SIG-M5 (cell line): ENCODE results near the gene FATE1.

Experiments
- DNase-seq: peaks from one replicate; lab custom pipeline; 2025; lab: John Stamatoyannopoulos, UW

FATE1 gene

DNA sequence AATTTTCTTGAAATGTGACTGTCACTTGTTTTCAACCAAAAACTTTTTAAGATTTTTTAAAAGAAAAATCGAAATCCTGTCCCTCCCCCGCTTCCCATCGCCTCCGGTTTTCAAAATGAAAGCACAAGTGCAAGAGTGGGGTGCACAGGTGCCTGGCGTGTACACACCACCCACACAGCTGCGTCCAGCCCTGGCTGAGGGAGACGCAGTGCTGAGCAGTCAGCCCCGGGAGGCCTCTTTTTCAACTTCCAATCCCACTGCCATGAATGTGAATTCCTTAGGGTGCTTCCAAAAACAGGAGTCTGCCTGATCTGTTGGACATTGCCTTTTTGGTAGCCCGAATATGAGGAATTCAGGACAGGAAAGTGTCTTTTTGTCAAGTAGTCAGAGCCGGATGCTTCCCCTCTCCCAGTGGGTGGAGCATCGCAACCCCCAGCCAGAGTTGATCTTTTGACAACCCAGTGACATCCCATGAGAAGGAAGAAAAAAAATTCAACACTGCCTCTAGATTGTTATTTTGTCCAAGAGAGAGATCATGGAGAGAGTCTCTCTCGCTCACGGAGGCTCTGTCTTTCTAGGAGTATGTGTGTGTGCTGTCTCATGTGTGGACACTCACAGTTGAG lies 11.7 kb upstream of the FATE1 start:
- DNase-seq: no peak

DNA sequence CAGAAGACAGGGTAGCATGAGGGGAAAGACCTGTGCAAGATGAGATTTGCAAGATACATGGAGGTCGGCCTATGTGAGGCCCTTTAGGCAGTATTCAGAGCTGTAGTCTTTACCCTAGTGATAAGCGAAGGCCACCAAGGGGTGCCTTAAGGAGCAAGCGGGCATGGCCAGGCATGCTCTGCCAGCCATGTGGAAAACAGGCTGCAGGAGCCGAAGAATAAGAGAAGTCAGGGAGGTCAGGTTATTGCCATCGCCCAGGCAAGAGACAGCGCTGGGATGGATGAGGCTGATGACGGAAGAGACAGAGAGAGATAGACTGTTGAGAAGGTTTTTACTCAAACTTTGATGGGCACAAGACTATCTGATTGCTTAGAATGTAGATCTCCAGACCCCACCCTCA lies 7.0 kb upstream of the FATE1 start:
- DNase-seq: no peak

DNA sequence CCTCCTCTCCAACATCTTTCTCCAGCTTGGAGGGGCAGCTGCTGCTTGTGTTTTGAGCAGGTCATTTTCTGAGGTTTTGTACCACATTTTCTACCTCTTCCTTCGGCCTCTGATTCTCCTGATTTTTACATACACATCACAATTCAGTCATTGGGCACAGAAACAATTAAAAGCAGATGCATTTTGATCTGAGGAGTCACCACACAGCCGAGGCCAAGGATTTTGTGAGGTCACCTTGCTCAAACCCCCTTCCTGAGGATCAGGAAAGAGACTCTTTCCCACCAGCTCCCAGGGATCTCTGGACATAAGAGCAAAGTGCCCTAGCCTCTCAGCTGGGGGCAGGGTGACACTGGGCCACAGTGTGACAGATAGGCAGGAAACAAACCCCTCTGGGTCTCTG lies 5.4 kb upstream of the FATE1 start:
- DNase-seq: no peak

DNA sequence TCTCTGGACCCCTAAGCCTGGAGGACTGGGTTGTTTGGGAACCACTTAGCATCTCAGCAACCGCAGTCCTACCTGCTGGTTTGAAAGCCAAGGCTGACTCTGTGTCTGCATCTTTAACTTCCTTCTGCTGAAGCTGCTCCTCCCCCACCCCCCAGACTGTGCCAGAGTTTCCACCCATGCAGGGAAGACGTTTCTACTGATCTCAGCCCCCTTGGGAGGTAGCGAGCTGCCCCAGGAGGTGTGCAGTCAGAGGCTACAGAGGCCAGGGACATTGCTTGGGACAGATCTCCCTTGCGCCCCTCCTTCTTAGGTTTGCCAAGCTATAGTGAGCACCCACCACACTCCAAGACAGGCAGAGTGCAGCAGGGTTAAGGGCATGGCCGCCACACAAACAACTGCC lies 4.7 kb upstream of the FATE1 start:
- no peak for DNase-seq

DNA sequence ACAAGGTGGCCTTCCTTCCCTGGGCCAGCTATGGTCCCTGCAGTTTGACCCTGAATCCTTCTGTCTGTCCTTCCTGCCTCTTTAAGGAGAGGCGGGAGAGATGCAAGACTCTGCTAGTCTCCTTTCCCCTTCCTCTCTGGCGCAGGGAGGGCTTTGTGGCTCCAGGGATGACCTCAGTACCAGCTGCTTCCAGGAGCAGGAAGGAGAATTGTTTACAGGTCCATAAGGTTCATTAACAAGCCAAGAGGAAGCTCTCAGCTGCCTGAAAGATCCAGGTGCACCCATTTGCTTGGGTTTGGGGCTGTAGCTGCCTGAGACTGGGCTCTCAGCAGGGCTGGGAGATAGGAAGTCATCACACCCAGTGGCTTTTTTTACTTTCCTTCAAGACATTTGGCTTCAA lies 4.0 kb upstream of the FATE1 start:
- no peak for DNase-seq

DNA sequence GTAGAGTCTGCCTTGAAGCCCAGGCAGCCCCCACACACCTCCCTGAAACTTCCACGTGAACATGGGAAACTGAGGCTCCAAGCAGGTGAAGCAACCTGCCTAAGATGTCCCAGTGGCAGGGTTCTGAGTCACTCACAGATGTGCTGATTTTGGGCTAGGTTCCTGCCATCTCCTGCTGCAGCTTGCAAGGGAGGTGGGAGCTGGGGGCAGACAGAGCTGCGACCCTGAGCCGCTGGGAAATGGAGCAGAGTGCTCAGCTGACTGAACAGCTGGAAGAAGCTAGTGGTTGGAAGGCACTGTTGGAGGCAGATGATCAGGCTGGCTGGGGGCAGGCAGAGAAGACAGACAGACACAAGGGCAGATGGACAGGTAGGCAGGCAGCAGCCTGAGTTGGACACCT lies 3.6 kb upstream of the FATE1 start:
- DNase-seq: no peak

DNA sequence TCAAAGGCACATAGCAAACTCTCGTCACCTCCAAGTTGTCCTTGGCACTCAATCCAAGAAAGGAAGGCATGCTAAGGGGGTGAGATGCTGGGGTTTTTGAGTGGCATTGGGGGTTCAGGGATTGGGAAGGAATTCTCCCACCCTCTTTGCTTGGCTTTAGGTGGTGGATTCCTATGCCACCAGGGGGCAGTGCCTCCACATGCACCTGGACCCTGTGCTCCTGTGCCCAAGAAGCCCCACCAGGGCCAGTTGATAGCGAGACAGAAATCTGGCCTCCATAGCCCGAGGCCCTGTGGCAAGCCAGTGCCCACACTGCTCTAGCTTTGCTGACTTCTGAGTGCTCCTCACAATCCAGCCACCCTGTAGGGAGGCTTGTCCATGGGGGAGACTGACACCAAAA lies 2.0 kb upstream of the FATE1 start:
- DNase-seq: no peak

DNA sequence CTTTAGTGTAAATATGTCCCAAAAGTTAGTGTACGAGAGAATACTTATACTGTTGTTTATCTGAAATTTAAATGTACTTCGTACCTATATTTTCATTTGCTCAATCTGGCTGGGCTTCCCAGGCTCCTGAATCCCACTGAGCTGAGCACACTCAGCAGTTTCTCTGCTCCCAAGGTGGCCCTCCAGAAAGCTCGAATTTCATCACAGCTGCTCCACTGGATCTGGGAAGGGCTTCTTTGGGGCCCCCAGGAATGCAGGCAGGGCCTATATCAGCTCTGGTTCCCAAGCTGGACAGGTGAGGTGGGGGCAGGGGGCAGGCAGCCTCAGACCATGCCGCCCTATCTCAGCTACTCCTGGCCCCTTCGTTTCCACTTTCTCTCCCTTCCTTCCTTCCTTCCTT lies 1.5 kb upstream of the FATE1 start:
- no peak for DNase-seq

DNA sequence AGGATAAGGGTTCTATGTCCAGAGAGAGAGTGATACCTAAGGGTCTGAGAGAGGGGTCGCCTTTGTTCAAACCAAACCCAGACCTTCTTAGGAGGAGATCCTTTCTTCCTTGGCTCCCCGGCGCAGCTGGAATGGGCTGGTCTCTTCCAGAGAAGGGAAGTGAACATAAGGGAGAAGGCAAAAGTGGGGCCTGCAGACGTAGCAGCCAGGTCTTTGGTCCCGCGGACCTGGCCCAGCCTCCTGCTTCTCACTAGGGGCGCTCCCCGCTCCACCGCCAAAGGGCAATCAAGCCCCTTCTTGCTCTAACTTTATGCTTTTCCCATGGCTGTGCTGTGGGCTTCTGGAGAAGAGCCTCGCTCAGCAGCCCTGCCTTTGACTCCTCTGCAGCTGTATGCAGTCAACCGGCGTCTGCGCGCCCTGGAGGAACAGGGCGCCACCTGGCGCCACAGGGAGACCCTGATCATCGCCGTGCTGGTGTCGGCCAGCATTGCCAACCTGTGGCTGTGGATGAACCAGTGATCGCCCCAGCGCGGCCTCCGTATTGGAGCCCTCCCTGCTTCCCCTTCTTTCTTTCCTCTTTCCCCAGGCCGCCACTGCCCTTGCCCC lies 6.5 kb downstream of the FATE1 start:
- DNase-seq: no peak

DNA sequence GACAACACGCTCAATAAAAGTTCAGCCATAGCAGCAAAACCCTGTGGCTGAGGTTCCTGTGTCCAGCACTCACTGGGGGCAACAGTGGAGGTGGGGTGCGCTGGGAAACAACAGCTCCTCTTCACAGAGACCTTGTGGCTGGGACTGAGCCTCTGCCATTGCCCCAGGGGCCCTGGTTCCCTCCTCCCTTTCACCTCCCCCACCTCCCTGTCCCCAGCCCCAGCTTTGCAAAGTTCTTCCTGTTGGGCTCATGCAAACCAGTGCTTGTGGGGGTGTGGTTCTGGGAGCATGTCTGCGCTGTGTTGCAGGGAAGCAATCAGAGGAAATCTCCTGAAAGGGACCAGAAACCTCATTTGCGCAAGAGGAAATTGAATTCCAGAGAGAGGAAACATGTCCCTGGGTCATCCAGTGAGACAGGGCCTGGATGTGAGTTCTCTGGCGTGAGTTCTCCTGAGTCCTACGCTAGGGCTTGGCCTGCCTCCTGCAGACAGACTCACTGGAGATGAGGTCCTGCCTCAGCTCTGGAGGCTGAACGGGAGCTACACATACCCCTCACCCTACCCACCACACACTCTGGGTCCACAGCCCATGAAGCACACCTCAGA lies 7.4 kb downstream of the FATE1 start:
- no peak for DNase-seq

DNA sequence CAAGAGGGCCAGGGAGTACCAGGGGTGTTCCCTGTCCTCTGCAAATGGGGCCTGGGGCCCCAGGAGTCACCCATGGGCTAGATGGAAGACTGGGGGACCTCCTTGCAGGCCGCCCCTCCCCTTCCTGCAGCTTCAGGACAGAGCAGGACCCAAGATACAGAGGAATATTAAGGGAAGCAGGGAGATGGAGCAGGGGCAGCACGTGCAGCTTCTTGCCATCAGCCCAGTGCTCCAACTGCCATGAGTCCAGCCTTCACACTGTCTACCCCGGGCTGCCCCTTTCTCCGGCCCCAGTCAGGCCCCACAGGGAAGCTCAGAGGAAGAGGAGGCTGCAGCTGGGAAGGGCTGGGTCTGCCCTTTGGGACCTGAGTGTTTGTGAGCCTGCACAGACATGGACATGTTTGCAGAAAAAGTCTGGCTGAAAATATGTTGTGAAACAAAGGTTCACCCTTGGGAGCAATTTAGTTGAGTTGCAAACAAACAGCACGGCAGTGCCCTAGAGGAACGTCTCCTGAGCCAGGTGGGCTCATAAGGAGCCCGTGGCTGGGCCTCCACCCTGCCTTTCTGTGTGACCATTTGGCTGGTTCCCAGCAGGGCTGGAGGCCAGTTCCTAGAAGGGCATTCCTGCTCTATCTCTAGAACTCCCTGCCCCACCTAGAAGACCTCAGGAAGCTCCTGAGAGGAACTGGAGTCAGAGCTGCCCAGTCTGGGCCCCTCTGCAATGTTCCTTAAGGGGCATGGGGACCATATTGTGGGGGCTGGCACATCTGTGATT lies 8.9 kb downstream of the FATE1 start:
- no peak for DNase-seq

DNA sequence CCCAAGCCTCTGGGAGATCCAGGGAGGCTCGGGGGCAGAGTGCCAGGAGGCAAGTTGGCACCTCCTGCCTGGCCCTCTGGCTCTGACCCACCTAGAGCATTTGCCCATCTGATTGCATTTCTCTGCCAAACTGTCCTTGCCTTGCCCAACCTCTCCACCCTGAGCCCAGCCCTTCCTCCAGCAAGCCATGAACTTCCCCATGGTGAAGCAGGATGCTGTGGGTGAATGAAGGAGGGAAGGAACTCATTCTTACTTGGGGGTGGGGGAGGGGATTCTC lies 9.4 kb downstream of the FATE1 start:
- DNase-seq: no peak

DNA sequence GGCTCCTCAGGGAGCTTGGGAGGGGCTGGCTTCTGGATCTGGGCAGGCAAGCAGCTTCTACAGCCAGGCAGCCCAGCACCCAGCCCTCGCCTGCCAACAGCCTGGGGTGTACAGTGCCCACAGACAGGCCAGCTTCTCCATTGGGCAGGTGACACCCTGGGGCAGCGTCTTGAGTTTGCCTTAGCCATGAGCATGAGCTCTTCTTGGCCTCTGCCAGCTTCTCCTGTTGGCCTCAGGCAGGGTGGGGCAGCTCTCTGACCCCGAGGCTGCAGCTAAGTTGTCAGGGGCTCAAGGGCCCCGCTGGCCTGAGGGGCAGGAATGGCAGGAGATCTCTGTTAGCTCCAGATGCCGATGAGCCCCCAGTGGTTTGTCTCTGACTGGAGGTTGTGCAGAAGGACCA lies 10.9 kb downstream of the FATE1 start:
- DNase-seq: no peak

DNA sequence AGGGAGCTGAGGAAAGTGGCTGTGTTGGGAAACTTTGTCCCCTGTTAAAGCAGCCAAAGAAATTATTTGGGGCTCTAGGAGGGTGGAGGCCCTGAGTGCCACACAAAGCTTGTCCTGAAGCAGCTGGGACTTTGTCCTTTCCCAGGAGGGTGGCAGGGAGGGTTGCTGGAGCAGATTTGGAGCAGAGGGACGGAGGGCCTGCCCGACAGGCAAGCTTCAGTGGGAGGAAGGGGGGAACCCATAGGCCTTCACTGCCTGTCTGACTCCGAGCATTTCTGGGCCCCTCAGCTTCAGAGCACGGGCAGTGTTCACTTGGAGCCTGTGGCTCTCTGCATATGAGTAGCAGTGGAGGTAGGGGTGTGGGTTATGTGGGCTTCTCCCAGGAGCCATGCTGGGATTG lies 11.5 kb downstream of the FATE1 start:
- no peak for DNase-seq

DNA sequence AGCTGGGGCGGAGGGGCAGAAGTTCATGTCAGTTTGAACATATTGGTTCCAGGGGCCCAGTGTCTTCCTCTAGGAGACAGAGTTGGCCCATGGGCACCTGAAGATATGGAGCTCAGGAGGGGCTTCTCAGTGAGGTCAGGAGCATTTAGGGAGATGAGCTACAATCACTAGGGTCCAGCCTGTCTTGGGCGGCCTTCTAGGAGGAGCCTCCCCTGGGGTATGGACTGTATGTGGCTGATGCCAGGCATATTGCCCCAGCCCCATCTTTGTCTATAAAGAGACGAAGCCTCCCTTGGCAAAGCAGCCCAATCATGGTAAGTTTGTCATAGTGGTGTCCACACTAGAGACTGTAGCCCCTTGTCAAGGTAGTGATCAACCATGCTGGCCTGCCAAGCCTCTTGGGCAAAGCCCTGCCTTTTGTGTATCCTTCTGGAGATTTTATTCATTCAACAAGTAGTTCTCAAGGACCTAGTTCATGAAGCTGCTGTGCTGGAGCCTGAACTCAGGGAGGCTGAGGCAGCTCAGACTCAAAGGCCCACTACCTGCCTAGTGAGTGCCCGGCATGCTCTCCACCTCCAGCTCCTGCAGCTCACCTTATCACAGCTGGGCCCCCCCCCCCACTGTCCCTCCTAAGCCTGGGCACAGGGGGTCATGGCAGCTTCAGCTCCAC lies 13.4 kb downstream of the FATE1 start:
- no peak for DNase-seq

DNA sequence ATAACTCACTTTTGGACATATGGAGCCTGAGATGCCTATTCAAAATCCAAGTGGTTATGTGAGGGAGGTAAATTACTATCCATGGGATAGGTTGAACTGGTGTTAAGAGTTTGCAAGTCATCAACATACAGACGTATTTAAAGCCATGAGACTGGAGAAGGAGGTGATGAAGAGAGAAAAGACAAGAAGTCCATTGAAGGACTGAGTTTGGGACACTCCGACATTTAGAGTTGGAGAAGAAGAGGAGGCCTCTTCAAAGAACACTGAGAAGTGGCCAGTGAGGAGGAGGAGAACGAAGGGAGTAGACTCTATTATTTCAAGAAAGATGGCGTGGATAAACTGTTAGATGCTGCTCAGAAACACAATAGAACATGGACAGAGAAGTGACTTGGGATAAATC lies 18.6 kb downstream of the FATE1 start, which contains the start of gene CNGA2:
TSS of gene CNGA2 (plus strand) at position 301 of the 400 bp plus-strand sequence. CDS start 3,738 bp downstream, outside the sequence.
- no peak for DNase-seq

DNA sequence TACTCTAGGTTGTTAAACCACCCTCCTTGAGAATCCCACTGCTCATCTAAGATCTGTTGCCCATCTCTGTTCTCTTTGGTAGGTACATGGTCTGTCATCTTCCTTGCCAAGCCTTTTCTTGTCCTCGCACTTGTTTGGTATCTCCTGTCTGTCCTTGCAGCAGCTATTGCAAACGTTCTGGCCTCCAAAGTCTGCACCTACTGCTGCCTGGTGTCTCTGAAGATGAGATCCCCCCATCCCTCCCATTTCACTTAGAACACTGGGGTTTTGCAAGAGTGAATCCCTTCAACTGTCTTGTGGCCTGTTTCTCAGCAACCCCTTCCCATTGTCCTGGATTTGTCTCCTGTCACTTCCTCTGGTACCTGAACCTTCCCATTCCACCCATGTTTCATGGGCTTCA lies 19.4 kb downstream of the FATE1 start:
- no peak for DNase-seq

DNA sequence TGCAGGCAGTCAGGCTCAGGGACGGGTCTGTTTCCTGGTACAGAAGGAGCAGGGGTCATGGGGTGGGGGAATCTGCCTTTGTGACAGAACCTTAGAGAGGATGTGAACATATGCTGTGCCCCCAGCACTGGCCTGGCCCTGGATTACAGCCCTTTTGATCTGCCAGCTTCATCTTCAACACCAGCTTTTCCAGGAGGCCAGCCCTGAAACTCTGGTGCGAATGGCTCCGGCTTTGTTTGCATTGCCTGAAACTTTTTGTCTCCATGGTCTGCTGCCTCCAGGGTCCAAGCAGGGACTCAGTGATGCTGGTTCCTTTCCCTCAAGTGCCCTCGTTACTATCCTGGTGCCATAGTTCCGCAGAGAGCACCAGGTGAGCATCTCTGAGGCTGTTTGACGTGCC lies 20.9 kb downstream of the FATE1 start:
- no peak for DNase-seq

DNA sequence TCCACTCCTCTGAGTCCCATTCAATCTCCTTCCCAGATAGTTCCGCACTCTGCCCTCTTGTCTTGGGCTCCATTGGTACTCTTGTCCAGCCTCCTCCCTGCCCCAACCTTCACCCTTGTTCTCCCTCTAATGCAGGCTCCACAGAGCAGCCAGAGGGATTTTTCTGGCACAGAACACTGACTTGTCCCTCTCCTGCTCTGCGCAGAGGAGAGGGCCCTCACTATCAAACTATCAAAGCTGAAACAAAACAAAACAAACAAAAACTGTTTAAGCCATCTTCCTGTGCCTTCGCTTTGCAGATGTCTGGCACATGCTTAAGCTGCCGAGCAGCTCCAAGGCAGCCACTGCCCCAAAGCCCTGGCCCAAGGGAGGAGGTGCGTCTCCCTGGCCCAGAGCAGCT lies 21.7 kb downstream of the FATE1 start:
- no peak for DNase-seq

DNA sequence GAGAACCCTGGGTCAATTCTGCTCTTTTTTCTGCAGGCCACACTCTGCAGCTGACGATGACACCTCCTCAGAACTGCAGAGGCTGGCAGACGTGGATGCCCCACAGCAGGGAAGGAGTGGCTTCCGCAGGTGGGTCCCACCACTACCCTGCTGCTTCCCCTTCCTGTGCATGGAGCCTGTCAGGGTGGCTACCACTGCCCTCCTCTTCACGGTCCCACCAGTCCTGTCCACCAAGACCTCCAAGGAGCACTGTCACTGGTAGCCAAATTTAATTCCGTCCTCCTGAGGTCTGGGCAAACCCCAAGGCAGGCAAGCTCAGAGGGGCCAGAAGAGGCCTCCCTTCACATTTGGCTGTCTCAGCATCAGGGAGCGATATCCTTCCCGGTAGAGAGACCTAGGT lies 22.9 kb downstream of the FATE1 start:
- no peak for DNase-seq

DNA sequence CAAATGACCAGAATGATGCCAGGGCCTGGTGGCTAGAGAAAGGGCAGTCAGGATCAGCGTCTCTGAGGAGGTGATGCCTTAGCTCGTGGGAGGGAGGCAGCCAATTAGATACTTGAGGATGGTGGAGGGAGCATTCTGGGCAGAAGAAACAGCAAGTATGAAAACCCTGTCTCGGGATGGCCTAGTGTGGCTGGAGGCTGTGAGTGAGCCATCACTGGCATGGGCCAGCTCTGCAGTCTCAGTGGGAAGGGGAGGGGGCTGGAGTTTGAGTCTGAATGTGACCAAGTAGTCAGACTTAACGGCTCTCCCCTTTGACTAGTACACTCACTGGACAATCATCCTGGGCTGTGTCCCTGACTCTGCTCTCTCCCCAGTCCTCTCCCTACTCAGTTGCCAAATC lies 25.8 kb downstream of the FATE1 start:
- no peak for DNase-seq

DNA sequence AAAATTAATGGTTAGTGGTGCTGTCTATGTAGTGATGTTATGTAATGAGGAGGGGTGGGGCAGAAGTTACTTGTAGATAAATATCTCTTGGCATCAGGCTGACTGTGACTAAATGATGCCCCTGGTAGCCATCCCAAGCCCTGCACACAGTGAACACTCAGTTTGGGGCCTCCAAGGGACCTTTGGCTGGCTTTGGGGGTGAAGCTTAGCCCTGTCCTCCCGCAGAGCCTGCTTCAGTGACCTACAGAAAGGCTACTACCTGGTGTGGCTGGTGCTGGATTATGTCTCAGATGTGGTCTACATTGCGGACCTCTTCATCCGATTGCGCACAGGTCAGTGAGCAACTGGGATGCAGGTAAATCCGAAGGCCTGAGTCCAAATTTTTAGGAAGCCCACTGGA lies 26.5 kb downstream of the FATE1 start:
- DNase-seq: no peak
